ENCODE data around the gene CHRNB1.

GRCh38 chr17:7483255-7484066, 38.6 kb downstream of the CHRNB1 start:
- no peak for TF ChIP-seq EZH2phosphoT487 (IDR thresholded peaks at IDR 0.05; ENCODE audit: borderline replicate concordance)
- TF ChIP-seq, protein P1, sequence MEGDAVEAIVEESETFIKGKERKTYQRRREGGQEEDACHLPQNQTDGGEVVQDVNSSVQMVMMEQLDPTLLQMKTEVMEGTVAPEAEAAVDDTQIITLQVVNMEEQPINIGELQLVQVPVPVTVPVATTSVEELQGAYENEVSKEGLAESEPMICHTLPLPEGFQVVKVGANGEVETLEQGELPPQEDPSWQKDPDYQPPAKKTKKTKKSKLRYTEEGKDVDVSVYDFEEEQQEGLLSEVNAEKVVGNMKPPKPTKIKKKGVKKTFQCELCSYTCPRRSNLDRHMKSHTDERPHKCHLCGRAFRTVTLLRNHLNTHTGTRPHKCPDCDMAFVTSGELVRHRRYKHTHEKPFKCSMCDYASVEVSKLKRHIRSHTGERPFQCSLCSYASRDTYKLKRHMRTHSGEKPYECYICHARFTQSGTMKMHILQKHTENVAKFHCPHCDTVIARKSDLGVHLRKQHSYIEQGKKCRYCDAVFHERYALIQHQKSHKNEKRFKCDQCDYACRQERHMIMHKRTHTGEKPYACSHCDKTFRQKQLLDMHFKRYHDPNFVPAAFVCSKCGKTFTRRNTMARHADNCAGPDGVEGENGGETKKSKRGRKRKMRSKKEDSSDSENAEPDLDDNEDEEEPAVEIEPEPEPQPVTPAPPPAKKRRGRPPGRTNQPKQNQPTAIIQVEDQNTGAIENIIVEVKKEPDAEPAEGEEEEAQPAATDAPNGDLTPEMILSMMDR (conservative IDR thresholded peaks at IDR 0.05; ENCODE audit: low read length), result no peak
